ENCODE measurements around the gene SMIM27. TPM values are rescaled to one million over a fixed set of nuclear protein-coding genes. Genes with fewer than 3 reads are reported as not detected.
A peak's percentile ranks its signal among the peaks of the same experiment; 100 is the strongest.

The SMIM27 gene
- total RNA-seq, 1 donor from 2014 or later, result 8.0 TPM

DNA sequence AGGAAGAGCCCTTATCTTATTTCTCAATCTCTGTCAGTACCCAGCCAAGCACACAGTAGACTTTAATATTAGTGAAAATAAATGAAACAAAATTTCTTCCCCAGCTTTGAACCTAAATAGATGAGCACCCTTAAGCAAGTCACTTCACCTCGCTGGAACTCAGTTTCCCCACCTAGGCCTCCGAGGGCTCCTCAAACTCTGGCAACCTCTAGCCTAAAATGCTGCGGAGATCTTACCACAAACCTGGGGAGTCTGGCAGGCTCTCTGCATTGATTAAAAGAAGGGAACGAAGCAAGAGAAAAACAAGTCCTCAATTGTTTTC is 26.5 kb upstream of the SMIM27 start:
- Mint-ChIP-seq H3K27me3 (ENCODE audit: unreplicated experiment) (peaks cover 3% of the 10 kb centered on the region), H3K27ac (ENCODE audit: unreplicated experiment) (peak overlapping the region; percentile 87), H3K36me3 (ENCODE audit: low read depth, unreplicated experiment) (peaks cover 26% of the 10 kb centered on the region), H3K4me1 (ENCODE audit: unreplicated experiment) (peaks cover 13% of the 10 kb centered on the region), H3K9me3 (ENCODE audit: unreplicated experiment) (peaks cover 9% of the 10 kb centered on the region), H3K4me3 (ENCODE audit: unreplicated experiment) (peak overlapping the region; percentile 91)
- TF ChIP-seq, protein P1, sequence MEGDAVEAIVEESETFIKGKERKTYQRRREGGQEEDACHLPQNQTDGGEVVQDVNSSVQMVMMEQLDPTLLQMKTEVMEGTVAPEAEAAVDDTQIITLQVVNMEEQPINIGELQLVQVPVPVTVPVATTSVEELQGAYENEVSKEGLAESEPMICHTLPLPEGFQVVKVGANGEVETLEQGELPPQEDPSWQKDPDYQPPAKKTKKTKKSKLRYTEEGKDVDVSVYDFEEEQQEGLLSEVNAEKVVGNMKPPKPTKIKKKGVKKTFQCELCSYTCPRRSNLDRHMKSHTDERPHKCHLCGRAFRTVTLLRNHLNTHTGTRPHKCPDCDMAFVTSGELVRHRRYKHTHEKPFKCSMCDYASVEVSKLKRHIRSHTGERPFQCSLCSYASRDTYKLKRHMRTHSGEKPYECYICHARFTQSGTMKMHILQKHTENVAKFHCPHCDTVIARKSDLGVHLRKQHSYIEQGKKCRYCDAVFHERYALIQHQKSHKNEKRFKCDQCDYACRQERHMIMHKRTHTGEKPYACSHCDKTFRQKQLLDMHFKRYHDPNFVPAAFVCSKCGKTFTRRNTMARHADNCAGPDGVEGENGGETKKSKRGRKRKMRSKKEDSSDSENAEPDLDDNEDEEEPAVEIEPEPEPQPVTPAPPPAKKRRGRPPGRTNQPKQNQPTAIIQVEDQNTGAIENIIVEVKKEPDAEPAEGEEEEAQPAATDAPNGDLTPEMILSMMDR (IDR thresholded peaks at IDR 0.05; ENCODE audit: unreplicated experiment), result no peak
- DNase-seq (ENCODE audit: low spot score), result no peak

DNA sequence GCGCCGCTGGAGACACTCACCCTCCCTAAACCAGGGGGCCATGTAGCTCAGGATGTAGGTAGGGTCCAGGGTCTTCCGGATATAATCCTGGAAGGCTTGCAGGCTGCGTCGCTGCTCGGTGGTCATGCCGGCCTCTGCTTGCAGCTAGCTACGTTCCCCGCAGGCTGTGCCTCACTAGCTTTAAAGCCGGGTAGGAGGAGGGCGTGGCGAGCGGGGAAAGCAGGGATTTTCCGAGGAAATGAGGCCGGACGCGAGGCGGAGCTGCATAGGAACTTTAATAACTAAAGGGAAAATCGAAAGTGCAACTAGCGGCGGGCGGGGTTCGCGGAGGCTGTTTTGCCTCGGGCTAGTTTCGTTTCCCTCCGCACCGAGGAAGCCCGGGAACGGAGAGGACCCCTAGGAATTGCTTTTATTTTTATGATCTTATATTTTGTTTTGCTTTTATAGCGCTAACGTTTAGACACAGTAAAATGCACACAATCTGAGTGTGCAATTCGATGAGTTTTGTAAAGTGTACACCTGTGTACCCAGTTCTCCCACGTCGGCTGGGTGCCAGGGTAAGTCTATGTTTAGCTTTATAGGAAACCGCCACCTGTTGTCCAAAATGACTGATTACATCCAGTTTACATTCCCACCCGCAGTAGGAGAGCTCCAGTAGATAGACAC is 26.0 kb upstream of the SMIM27 start, which contains the start of gene RIGI:
Gene RIGI (minus strand): TSS at position 156 of the 666 bp plus-strand sequence. CDS start 30 bp downstream, at position 126.
- peaks cover 25% of the 10 kb centered on the region for H3K36me3 Mint-ChIP-seq (ENCODE audit: low read depth, unreplicated experiment)
- peaks cover 13% of the 10 kb centered on the region for H3K4me1 Mint-ChIP-seq (ENCODE audit: unreplicated experiment)
- peak within 1 kb of the TSS; percentile 91 for H3K4me3 Mint-ChIP-seq (ENCODE audit: unreplicated experiment)
- TF ChIP-seq, protein P1 (IDR thresholded peaks at IDR 0.05; ENCODE audit: unreplicated experiment), result no peak
- H3K9me3 Mint-ChIP-seq (ENCODE audit: unreplicated experiment), result peaks cover 8% of the 10 kb centered on the region
- peaks cover 3% of the 10 kb centered on the region for H3K27me3 Mint-ChIP-seq (ENCODE audit: unreplicated experiment)
- peak within 1 kb of the TSS; percentile 87 for H3K27ac Mint-ChIP-seq (ENCODE audit: unreplicated experiment)
- DNase-seq (ENCODE audit: low spot score), result peak; percentile 83

DNA sequence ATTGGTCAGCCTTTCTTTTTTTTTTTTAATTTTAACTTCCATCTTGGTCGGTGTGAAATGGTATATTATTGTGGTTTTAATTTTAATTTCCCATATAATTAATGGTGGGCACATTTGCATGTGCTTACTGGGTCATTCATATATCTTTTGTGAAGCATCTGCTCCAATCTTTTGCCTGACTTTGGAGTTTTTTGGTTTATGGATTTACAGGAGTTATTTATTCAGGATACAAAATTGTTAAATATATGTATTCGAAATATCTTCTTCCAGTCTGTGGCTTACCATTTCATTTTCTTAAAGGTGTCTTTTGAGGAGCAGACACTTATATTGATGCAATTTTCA is 25.4 kb upstream of the SMIM27 start:
- H3K27me3 Mint-ChIP-seq (ENCODE audit: unreplicated experiment), result peaks cover 3% of the 10 kb centered on the region
- TF ChIP-seq, protein P1 (IDR thresholded peaks at IDR 0.05; ENCODE audit: unreplicated experiment), result no peak
- peak overlapping the region; percentile 87 for H3K27ac Mint-ChIP-seq (ENCODE audit: unreplicated experiment)
- peak overlapping the region; percentile 91 for H3K4me3 Mint-ChIP-seq (ENCODE audit: unreplicated experiment)
- DNase-seq (ENCODE audit: low spot score), result no peak
- H3K36me3 Mint-ChIP-seq (ENCODE audit: low read depth, unreplicated experiment), result peaks cover 20% of the 10 kb centered on the region
- peaks cover 6% of the 10 kb centered on the region for H3K9me3 Mint-ChIP-seq (ENCODE audit: unreplicated experiment)
- H3K4me1 Mint-ChIP-seq (ENCODE audit: unreplicated experiment), result peaks cover 13% of the 10 kb centered on the region

DNA sequence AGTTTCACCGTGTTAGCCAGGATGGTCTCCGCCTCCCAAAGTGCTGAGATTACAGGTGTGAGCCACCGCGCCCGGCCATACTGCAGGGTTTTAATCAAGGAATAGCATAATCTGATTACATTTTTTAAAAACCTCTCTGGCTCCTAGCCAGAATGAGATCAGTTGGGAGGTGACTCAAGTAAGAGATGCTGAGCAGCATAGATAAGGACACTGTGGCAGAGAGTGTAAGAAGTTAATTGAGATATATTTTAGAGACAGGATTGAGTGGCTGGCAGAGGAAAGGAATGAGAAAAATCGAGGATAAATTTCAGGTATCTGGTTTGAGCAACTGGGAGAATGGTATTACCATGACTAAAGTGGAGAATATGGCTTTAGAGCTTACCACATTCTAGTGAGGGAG is 18.8 kb upstream of the SMIM27 start:
- no peak overlapping the region for H3K4me3 Mint-ChIP-seq (ENCODE audit: unreplicated experiment)
- no peak for DNase-seq (ENCODE audit: low spot score)
- no peaks in the 10 kb centered on the region for H3K4me1 Mint-ChIP-seq (ENCODE audit: unreplicated experiment)
- H3K27me3 Mint-ChIP-seq (ENCODE audit: unreplicated experiment), result no peaks in the 10 kb centered on the region
- TF ChIP-seq, protein P1 (IDR thresholded peaks at IDR 0.05; ENCODE audit: unreplicated experiment), result no peak
- no peak overlapping the region for H3K27ac Mint-ChIP-seq (ENCODE audit: unreplicated experiment)
- no peaks in the 10 kb centered on the region for H3K36me3 Mint-ChIP-seq (ENCODE audit: low read depth, unreplicated experiment)
- no peaks in the 10 kb centered on the region for H3K9me3 Mint-ChIP-seq (ENCODE audit: unreplicated experiment)

DNA sequence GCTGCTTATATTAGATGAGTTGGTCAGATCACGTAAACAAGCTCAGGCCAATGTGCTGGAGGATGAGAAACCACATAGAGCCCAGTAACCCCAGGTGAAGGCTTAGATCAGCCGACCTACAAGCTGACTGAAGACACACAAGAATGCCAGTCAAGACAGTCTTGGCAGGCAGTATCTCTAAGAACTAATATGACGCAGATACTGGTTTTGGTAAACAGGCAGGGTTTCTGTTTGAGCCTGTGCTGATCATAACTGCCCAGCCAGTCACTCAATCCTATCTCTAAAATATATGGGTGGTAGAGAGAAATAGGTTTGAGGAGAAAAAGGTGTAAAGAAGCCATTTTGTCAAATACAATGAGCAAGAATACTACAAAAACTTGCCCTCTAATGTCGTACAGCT is 18.3 kb upstream of the SMIM27 start:
- no peaks in the 10 kb centered on the region for H3K36me3 Mint-ChIP-seq (ENCODE audit: low read depth, unreplicated experiment)
- H3K4me3 Mint-ChIP-seq (ENCODE audit: unreplicated experiment), result no peak overlapping the region
- DNase-seq (ENCODE audit: low spot score), result no peak
- H3K27me3 Mint-ChIP-seq (ENCODE audit: unreplicated experiment), result no peaks in the 10 kb centered on the region
- H3K9me3 Mint-ChIP-seq (ENCODE audit: unreplicated experiment), result no peaks in the 10 kb centered on the region
- H3K27ac Mint-ChIP-seq (ENCODE audit: unreplicated experiment), result no peak overlapping the region
- H3K4me1 Mint-ChIP-seq (ENCODE audit: unreplicated experiment), result no peaks in the 10 kb centered on the region
- TF ChIP-seq, protein P1 (IDR thresholded peaks at IDR 0.05; ENCODE audit: unreplicated experiment), result no peak
